GM12892 (cell line): ENCODE data around the gene GMEB2.

ENCODE experiments used
- POLR2A ChIP-seq: IDR thresholded peaks from 2 replicates; pipeline ENCODE4 v1.6.1; 2011; ENCODE audit warnings: low read depth, low read length, control low read depth
- POLR2AphosphoS5 ChIP-seq: IDR thresholded peaks from 2 replicates; pipeline ENCODE4 v1.6.1; 2011; ENCODE audit warnings: low read depth, low read length, control low read depth

- TF ChIP-seq POLR2A (no peak), POLR2AphosphoS5 (0 out of 2 replicates have a peak, but pooled peaks have one; percentile 21)
Measured at GRCh38 chr20:63598479-63599395, 28.2 kb downstream of the GMEB2 start.
